Measurements from ENCODE around the gene STARD3.

Gene STARD3

DNA sequence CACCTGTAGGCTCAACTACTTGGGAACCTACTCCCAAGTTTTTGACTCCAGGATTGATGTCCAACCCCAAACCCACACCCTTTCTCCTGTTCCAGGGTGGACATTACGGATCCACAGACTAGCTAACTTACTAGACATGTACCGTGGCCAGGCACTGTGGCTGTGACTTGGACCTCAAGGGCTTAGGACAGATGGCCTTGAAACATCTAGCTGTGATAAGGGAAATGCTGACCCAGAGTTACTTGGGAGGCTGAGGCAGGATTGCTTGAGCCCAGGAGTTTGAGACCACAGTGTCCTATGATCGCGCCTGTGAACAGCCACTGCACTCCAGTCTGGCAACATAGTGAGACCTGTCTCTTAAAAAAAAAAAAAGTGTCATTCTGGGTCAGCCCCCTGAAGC lies 4.2 kb downstream of the STARD3 start:
- Histone ChIP-seq H3K79me2 (ENCODE audit: control insufficient read depth, insufficient read depth, low read length, unreplicated experiment) (peaks cover 56% of the 10 kb centered on the region), H3K36me3 (ENCODE audit: insufficient read depth, low read length) (no peaks in the 10 kb centered on the region), H2AFZ (ENCODE audit: low read length, unreplicated experiment) (no peak overlapping the region), H3K4me1 (ENCODE audit: control insufficient read depth, insufficient read depth, low read length, unreplicated experiment) (peaks cover 36% of the 10 kb centered on the region), H3K27me3 (ENCODE audit: insufficient read depth, low read length) (no peaks in the 10 kb centered on the region), H3K27ac (ENCODE audit: low read depth, low read length) (no peak overlapping the region), H3K4me3 (ENCODE audit: low read depth, low read length) (no peak overlapping the region)

DNA sequence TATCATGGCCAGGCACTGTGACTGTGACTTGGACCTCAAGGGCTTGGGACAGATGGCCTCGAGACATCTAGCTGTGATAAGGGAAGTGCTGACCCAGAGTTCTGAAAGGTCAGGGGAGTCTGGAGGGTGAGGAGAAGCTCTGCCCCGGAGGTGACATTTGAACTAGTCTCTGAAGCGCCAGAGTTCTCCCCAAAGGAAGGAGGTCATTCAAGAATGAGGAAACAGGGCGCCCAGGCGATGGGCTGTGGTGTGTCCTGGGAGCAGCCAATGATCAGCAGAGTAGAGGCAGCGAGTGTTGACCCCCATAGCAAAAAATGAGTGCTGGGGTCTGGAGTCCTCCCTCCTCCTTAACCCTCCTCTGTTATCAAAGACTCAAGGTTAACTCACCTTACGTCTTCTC lies 4.9 kb downstream of the STARD3 start:
- Histone ChIP-seq H3K79me2 (ENCODE audit: control insufficient read depth, insufficient read depth, low read length, unreplicated experiment) (peaks cover 59% of the 10 kb centered on the region), H3K36me3 (ENCODE audit: insufficient read depth, low read length) (no peaks in the 10 kb centered on the region), H3K4me1 (ENCODE audit: control insufficient read depth, insufficient read depth, low read length, unreplicated experiment) (peaks cover 31% of the 10 kb centered on the region), H3K4me3 (ENCODE audit: low read depth, low read length) (no peak overlapping the region), H3K27ac (ENCODE audit: low read depth, low read length) (no peak overlapping the region), H2AFZ (ENCODE audit: low read length, unreplicated experiment) (no peak overlapping the region), H3K27me3 (ENCODE audit: insufficient read depth, low read length) (no peaks in the 10 kb centered on the region)

DNA sequence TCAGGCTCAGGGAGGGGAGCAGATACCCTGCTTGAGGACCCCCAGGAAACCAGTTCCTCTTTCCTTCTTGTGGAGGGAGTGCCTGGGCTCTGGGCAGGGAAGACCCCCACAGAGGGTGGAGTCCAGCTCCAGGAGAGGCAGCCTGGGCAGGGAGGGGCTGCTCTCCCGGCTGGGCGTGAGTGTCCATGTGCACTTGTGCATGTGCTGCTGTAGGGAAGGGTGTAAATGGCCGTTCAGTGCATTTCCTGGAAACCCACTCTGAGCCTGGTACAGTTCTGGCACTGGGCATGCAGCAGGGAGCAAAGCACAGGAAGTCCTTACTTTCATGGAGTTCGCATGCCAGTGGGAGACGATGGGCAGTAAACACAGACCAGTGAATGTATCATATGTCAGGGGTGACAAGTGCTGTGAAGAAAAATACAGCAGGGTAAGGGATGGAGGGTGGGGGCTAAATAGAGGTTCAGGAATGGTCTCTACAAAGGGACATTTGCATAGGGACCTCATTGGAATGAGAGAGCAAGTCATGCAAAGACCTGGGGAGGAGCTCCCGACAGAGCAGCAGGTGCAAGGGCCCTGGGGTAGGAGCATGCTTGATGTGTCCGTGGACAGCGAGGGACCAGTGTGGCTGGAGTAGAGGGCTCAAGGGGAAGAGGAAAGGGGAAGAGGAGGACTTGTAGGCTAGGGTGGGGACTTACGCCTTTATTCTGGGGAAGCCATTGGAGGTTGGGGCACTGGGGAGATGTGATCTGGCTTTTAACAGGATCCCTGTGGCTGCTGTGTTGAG lies 5.5 kb downstream of the STARD3 start:
- H3K4me3 ChIP-seq (ENCODE audit: low read depth, low read length) = no peak overlapping the region
- H2AFZ ChIP-seq (ENCODE audit: low read length, unreplicated experiment) = no peak overlapping the region
- no peak overlapping the region for H3K27ac ChIP-seq (ENCODE audit: low read depth, low read length)
- H3K36me3 ChIP-seq (ENCODE audit: insufficient read depth, low read length) = no peaks in the 10 kb centered on the region
- peaks cover 63% of the 10 kb centered on the region for H3K79me2 ChIP-seq (ENCODE audit: control insufficient read depth, insufficient read depth, low read length, unreplicated experiment)
- peaks cover 31% of the 10 kb centered on the region for H3K4me1 ChIP-seq (ENCODE audit: control insufficient read depth, insufficient read depth, low read length, unreplicated experiment)
- H3K27me3 ChIP-seq (ENCODE audit: insufficient read depth, low read length) = no peaks in the 10 kb centered on the region

DNA sequence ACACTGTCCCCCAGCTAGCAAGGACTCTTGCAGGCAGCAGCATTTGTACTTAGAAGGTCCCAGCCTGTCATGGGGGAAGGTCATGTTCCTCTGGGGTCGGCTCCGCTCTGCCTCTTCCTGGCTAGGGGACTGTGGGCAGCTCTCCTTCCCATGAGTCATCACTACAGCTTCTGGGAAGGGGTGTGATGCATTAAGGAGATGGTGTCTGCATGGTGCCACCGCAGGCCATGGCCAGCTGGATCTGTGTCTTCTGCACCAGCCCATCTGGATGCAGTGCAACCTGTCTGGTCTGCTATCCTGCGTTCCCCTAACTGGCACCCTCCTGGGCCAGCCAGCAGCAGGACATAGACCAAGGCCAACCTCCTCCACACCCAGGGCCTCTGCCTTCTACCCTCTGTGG lies 6.3 kb downstream of the STARD3 start:
- H3K27ac ChIP-seq (ENCODE audit: low read depth, low read length) = no peak overlapping the region

DNA sequence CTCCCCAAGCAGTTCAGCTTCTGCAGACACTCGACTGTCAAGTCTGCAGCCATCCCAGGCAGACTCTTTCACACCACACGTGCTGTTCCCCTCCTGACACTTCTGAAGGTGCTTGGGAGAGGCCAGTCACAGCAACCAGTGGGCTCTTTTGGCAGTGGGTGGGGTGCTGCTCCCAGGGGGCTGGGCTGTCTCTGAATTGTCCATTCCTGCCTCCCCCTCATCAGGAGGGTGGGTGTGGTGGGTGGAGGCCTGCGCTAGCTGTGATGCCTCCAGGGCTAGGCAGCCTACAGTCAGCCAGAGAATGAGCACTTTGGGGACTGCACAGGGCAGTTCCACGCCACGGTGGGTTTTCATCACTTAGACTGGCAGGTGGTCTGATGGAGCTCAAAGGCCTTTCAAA lies 10.3 kb downstream of the STARD3 start:
- Histone ChIP-seq H3K27ac (ENCODE audit: low read depth, low read length) (no peak overlapping the region), H3K36me3 (ENCODE audit: insufficient read depth, low read length) (no peaks in the 10 kb centered on the region), H3K4me3 (ENCODE audit: low read depth, low read length) (no peak overlapping the region), H3K4me1 (ENCODE audit: control insufficient read depth, insufficient read depth, low read length, unreplicated experiment) (peaks cover 11% of the 10 kb centered on the region), H2AFZ (ENCODE audit: low read length, unreplicated experiment) (no peak overlapping the region), H3K27me3 (ENCODE audit: insufficient read depth, low read length) (no peaks in the 10 kb centered on the region), H3K79me2 (ENCODE audit: control insufficient read depth, insufficient read depth, low read length, unreplicated experiment) (peaks cover 30% of the 10 kb centered on the region)

More for the DNA sequence above, 6.3 kb downstream of the STARD3 start:
- peaks cover 59% of the 10 kb centered on the region for H3K79me2 ChIP-seq (ENCODE audit: control insufficient read depth, insufficient read depth, low read length, unreplicated experiment)
- no peaks in the 10 kb centered on the region for H3K36me3 ChIP-seq (ENCODE audit: insufficient read depth, low read length)
- no peak overlapping the region for H3K4me3 ChIP-seq (ENCODE audit: low read depth, low read length)
- H2AFZ ChIP-seq (ENCODE audit: low read length, unreplicated experiment) = no peak overlapping the region
- no peaks in the 10 kb centered on the region for H3K27me3 ChIP-seq (ENCODE audit: insufficient read depth, low read length)
- H3K4me1 ChIP-seq (ENCODE audit: control insufficient read depth, insufficient read depth, low read length, unreplicated experiment) = peaks cover 27% of the 10 kb centered on the region

DNA sequence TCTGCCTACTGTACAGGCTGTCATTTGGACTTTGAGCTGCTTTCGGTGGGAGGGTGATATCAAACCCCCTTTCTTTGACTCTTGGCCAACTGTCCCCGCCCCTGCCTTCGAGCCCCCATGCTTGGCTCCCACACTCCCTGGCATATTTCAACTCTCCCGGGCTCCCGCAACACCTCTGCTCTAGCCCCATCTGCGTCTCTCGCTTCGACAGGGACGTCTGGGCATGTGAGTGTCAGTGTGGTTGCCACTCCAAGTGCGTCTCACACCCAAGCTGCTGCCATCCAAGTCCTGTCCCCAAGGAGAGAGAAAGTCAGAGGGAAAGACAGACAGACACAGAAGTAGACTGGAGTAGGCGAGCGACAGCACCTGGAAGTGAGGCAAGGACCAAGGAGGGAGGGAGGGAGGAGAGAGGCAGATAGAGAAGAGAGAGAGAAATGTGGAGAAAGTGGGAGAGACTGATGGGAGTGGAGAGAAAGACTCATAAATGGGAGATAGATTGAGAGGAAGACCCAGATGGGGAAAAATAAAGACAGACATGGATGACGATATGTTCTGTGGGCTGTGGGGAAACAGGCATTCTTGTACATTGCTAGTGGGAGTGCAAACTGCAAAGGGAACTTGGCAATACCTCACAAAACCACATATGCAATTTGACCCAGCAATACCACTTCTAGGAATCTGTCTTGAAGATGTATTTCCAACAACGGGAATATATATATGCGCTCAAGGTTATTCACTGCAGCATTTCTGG lies 11.8 kb downstream of the STARD3 start:
- Histone ChIP-seq H3K27me3 (ENCODE audit: insufficient read depth, low read length) (no peaks in the 10 kb centered on the region), H2AFZ (ENCODE audit: low read length, unreplicated experiment) (no peak overlapping the region), H3K79me2 (ENCODE audit: control insufficient read depth, insufficient read depth, low read length, unreplicated experiment) (peaks cover 17% of the 10 kb centered on the region), H3K27ac (ENCODE audit: low read depth, low read length) (no peak overlapping the region), H3K4me1 (ENCODE audit: control insufficient read depth, insufficient read depth, low read length, unreplicated experiment) (no peaks in the 10 kb centered on the region), H3K36me3 (ENCODE audit: insufficient read depth, low read length) (no peaks in the 10 kb centered on the region), H3K4me3 (ENCODE audit: low read depth, low read length) (no peak overlapping the region)

DNA sequence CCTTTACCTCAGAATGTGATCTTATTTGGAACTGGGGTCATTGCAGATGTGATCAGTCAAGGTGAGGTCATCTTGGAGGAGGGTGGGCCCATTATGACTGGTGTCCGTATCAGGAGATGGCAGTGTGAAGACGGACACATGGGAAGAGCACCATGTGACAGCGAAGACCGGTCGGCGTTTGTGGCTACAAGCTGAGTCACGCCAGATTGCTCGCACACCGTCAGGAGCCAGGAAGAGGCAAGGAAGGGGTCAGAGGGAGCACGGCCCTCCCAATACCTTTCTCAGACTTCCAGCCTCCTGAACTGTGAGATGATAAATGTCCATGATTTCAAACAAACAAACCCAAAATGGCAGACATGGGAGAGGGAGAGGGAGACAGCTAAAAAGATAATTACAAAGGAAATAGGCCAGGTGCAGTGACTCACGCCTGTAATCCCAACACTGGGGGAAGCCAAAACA lies 13.2 kb downstream of the STARD3 start:
- Histone ChIP-seq H3K27me3 (ENCODE audit: insufficient read depth, low read length) (no peaks in the 10 kb centered on the region), H3K27ac (ENCODE audit: low read depth, low read length) (no peak overlapping the region), H3K79me2 (ENCODE audit: control insufficient read depth, insufficient read depth, low read length, unreplicated experiment) (peaks cover 11% of the 10 kb centered on the region), H3K4me3 (ENCODE audit: low read depth, low read length) (no peak overlapping the region), H2AFZ (ENCODE audit: low read length, unreplicated experiment) (no peak overlapping the region), H3K4me1 (ENCODE audit: control insufficient read depth, insufficient read depth, low read length, unreplicated experiment) (no peaks in the 10 kb centered on the region), H3K36me3 (ENCODE audit: insufficient read depth, low read length) (no peaks in the 10 kb centered on the region)

DNA sequence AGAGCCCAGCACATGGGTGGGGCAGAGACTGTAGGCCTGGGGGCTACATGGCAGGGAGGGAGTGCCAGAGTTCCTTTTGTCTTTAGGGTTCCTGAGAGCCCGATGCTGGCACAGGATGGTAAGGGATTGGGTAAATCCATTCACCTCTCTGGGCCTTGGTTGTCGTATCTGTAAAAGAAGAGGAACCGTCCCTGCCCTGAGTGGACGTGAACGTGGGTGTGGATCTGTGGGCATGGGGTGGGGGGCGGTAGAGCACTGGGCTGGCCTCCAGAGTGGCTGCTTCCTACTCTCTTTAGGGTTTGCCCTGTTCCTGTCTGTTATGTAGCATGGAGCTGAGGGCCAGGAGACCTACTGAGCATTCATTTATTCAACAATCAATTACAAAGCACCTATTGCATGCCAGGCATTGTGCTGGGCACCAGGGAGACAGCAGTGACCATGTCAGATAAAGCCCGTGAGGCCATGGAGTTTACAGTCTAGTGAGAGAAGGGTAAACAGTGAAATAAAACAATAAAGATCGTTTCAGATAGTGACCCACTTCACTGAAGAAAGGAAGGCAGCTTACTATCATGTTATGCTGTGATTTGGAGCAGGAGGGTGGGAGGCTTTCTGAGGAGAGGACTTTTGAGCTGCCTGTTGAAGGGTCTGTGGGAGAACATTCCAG lies 15.1 kb downstream of the STARD3 start:
- H3K27ac ChIP-seq (ENCODE audit: low read depth, low read length) = no peak overlapping the region
- peaks cover 7% of the 10 kb centered on the region for H3K79me2 ChIP-seq (ENCODE audit: control insufficient read depth, insufficient read depth, low read length, unreplicated experiment)
- H2AFZ ChIP-seq (ENCODE audit: low read length, unreplicated experiment) = no peak overlapping the region
- no peaks in the 10 kb centered on the region for H3K27me3 ChIP-seq (ENCODE audit: insufficient read depth, low read length)
- H3K4me1 ChIP-seq (ENCODE audit: control insufficient read depth, insufficient read depth, low read length, unreplicated experiment) = no peaks in the 10 kb centered on the region
- no peaks in the 10 kb centered on the region for H3K36me3 ChIP-seq (ENCODE audit: insufficient read depth, low read length)
- no peak overlapping the region for H3K4me3 ChIP-seq (ENCODE audit: low read depth, low read length)

DNA sequence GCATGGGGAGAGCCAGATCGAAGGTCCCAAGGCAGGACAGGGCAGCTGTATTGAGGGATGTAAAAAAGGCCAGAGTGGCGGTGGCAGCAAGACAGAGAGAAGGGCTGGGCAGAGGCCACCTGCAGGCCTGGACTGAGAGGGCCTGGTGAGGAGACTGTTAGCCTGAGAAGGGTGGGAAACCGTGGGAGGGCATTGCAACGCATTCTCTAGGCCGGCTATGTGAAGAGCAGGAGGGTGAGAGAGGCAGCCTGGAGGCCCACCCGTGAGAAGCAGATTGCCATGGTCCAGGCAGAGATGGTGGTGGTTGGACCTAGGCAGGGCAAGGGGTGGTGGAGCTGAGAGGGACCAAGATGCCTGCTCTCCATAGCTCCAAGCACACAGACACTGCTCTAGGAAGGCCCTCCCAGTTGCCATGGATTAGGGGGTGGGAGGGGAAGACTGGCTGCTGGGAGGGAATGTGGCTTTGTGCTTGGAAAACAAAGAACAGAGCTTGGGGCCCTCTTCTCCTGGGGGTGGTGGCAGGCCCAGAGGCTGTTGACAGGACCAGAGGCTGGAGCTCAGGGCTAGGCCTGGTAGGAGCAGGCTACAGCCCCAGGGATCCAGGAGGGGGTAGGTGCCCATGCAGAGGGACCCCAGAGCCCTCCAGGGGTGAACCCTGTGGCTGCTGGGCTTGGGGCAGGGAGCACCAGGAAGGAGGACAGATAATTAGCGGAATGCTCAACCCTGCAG lies 15.8 kb downstream of the STARD3 start:
- no peaks in the 10 kb centered on the region for H3K36me3 ChIP-seq (ENCODE audit: insufficient read depth, low read length)
- H3K79me2 ChIP-seq (ENCODE audit: control insufficient read depth, insufficient read depth, low read length, unreplicated experiment) = peaks cover under 1% of the 10 kb centered on the region
- H3K4me1 ChIP-seq (ENCODE audit: control insufficient read depth, insufficient read depth, low read length, unreplicated experiment) = no peaks in the 10 kb centered on the region
- no peak overlapping the region for H2AFZ ChIP-seq (ENCODE audit: low read length, unreplicated experiment)
- no peak overlapping the region for H3K4me3 ChIP-seq (ENCODE audit: low read depth, low read length)
- H3K27ac ChIP-seq (ENCODE audit: low read depth, low read length) = no peak overlapping the region
- H3K27me3 ChIP-seq (ENCODE audit: insufficient read depth, low read length) = no peaks in the 10 kb centered on the region

DNA sequence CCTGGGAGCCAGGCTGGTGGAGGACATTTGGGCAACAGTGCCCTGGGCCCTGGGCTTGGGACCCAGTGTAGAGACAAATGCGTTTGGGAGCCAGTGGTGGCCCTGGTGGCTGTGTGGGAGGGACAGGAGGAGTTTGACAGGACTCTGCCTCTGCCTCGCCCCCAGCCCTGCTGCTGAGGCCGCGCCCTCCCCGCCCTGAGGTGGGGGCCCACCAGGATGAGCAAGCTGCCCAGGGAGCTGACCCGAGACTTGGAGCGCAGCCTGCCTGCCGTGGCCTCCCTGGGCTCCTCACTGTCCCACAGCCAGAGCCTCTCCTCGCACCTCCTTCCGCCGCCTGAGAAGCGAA lies 16.3 kb downstream of the STARD3 start:
- Histone ChIP-seq H3K36me3 (ENCODE audit: insufficient read depth, low read length) (no peaks in the 10 kb centered on the region), H3K27ac (ENCODE audit: low read depth, low read length) (no peak overlapping the region), H3K4me3 (ENCODE audit: low read depth, low read length) (no peak overlapping the region), H2AFZ (ENCODE audit: low read length, unreplicated experiment) (no peak overlapping the region), H3K27me3 (ENCODE audit: insufficient read depth, low read length) (no peaks in the 10 kb centered on the region), H3K79me2 (ENCODE audit: control insufficient read depth, insufficient read depth, low read length, unreplicated experiment) (no peaks in the 10 kb centered on the region), H3K4me1 (ENCODE audit: control insufficient read depth, insufficient read depth, low read length, unreplicated experiment) (no peaks in the 10 kb centered on the region)
